Measurements from ENCODE around the gene PAX6.

Gene PAX6

GRCh38 chr11:31822175-31822926 is 11.2 kb upstream of the PAX6 start:
- DNase-seq (ENCODE audit: low read depth in 3 of 3): no peak

- DNase-seq (ENCODE audit: low read depth in 3 of 3): no peak
These were observed 10.6 kb upstream of the PAX6 start for GRCh38 chr11:31821766-31822165.

- no peak for DNase-seq (ENCODE audit: low read depth in 3 of 3)
These were observed 10.2 kb upstream of the PAX6 start for GRCh38 chr11:31821235-31821764.

- DNase-seq (ENCODE audit: low read depth in 3 of 3): no peak
These were observed 9.3 kb upstream of the PAX6 start for GRCh38 chr11:31820438-31820818.

- no peak for DNase-seq (ENCODE audit: low read depth in 3 of 3)
These were observed 8.7 kb upstream of the PAX6 start for GRCh38 chr11:31819621-31820437.

GRCh38 chr11:31818874-31819331 is 7.8 kb upstream of the PAX6 start:
- DNase-seq (ENCODE audit: low read depth in 3 of 3): no peak

- no peak for DNase-seq (ENCODE audit: low read depth in 3 of 3)
These were observed 7.3 kb upstream of the PAX6 start for GRCh38 chr11:31818425-31818755.

- DNase-seq (ENCODE audit: low read depth in 3 of 3): no peak
These were observed 6.7 kb upstream of the PAX6 start for GRCh38 chr11:31817621-31818424.

- no peak for DNase-seq (ENCODE audit: low read depth in 3 of 3)
These were observed 6.0 kb upstream of the PAX6 start for GRCh38 chr11:31817054-31817620.

- no peak for DNase-seq (ENCODE audit: low read depth in 3 of 3)
These were observed 5.4 kb upstream of the PAX6 start for GRCh38 chr11:31816468-31817053.

GRCh38 chr11:31815711-31816467 is 4.8 kb upstream of the PAX6 start:
- no peak for DNase-seq (ENCODE audit: low read depth in 3 of 3)

- no peak for DNase-seq (ENCODE audit: low read depth in 3 of 3)
These were observed 3.2 kb upstream of the PAX6 start for GRCh38 chr11:31814176-31814868.

GRCh38 chr11:31813391-31814175 is 2.5 kb upstream of the PAX6 start:
- no peak for DNase-seq (ENCODE audit: low read depth in 3 of 3)

- no peak for DNase-seq (ENCODE audit: low read depth in 3 of 3)
These were observed 1.6 kb upstream of the PAX6 start for GRCh38 chr11:31812383-31813381.

- no peak for DNase-seq (ENCODE audit: low read depth in 3 of 3)
These were observed 1.0 kb downstream of the PAX6 start for GRCh38 chr11:31809857-31810778.

GRCh38 chr11:31809541-31809856 is 1.6 kb downstream of the PAX6 start:
- DNase-seq (ENCODE audit: low read depth in 3 of 3): no peak

All from stimulated activated CD4-positive, alpha-beta T cell treated with anti-CD3 and anti-CD28 coated beads, TNF-alpha, amount 100 ng/mL, for 4 hours (primary cell).